HCT116 (cell line): ENCODE measurements around the gene GNAT2. TPM values are rescaled to one million over a fixed set of nuclear protein-coding genes. Genes with fewer than 3 reads are reported as not detected.

Source experiments
- ATAC-seq: fragments of 200-7000 bp; cut with Tn5 transposase; 2 replicates; pipeline ENCODE4 v1.9.1; 2020; ENCODE audit warnings: mild to moderate bottlenecking, moderate library complexity
- BruUV-seq: library from RNA; stranded (reverse); fragments of 400-500 nt; replicated peaks from 2 replicates; lab custom pipeline; 2021; lab: Mats Ljungman, UMichigan
- CTCF ChIA-PET: fragments of 300-600 bp; sonication (Branson Sonifier 250); formaldehyde crosslinking; loops from one replicate; lab custom pipeline; 2021; ENCODE audit warnings: antibody characterized with exemption; lab: Charles Lee
- POLR2A ChIA-PET: fragments of 300-600, 350-600 bp; sonication (Branson Sonifier 250); formaldehyde crosslinking; loops from one replicate; lab custom pipeline; 2021; ENCODE audit warnings: antibody characterized with exemption; lab: Charles Lee
- RAD21 ChIA-PET, 2 experiments: fragments of 300-600 bp; sonication (Branson Sonifier 250); formaldehyde crosslinking; loops; one replicate each; lab custom pipeline; 2023; ENCODE audit warnings: low total read pairs in 2 of 2; ENCODE audit not compliant: uncharacterized antibody in 2 of 2, unreplicated experiment in 2 of 2, low non-redundant PET in 1 of 2; lab: Charles Lee
- DNase-seq: peaks from one replicate; pipeline ENCODE4 v3.0.0-alpha.2; 2010; ENCODE audit warnings: low read depth, low spot score
- H2AFZ ChIP-seq: fragments of 200-600 bp; shearing (Covaris generic), sonication (generic); 2 replicates; pipeline ENCODE4 v1.6.1; 2017; ENCODE audit warnings: low read depth, mixed run types, mixed read lengths, antibody characterized with exemption, low read length; ENCODE audit not compliant: poor library complexity, severe bottlenecking
- H3K27ac ChIP-seq: 2 replicates; pipeline ENCODE4 v1.5.1; 2012; ENCODE audit warnings: low read depth, low read length
- H3K27me3 ChIP-seq: fragments of 200-600 bp; sonication (generic); 2 replicates; pipeline ENCODE4 v1.6.1; 2016; ENCODE audit warnings: mixed run types, low read length, mixed read lengths; ENCODE audit not compliant: insufficient read depth
- H3K36me3 ChIP-seq, 2 experiments: fragments of 200-500 bp in 1 of 2; fragments of 200-600 bp in 1 of 2; sonication (Bioruptor generic) in 1 of 2; sonication (generic) in 1 of 2; 2 replicates each; pipeline versions ENCODE4 v1.5.1 to v1.6.1; 2014 to 2016; ENCODE audit warnings: low read length in 2 of 2, inconsistent platforms in 1 of 2, mixed read lengths in 1 of 2, mixed run types in 1 of 2; ENCODE audit not compliant: insufficient read depth in 2 of 2, control insufficient read depth in 1 of 2
- H3K4me1 ChIP-seq, 2 experiments: fragments of 200-600 bp in 1 of 2; sonication (generic) in 1 of 2; 2 replicates each; pipeline versions ENCODE4 v1.5.1 to v1.6.1; 2012 to 2017; ENCODE audit warnings: low read length in 2 of 2, inconsistent platforms in 1 of 2, mild to moderate bottlenecking in 1 of 2, mixed read lengths in 1 of 2, mixed run types in 1 of 2, moderate library complexity in 1 of 2; ENCODE audit not compliant: insufficient read depth in 2 of 2, control insufficient read depth in 1 of 2
- H3K4me2 ChIP-seq: fragments of 200-600 bp; sonication (generic); 2 replicates; pipeline ENCODE4 v1.6.1; 2017; ENCODE audit warnings: mixed run types, low read length, mixed read lengths
- H3K4me3 ChIP-seq, 2 experiments: fragments of 200-600 bp in 1 of 2; sonication (generic) in 1 of 2; replicated peaks in 1 of 2; 2 replicates each; pipeline ENCODE4 v1.5.1; 2011 to 2016; ENCODE audit warnings: low read length in 2 of 2, control low read depth in 1 of 2, low read depth in 1 of 2, mild to moderate bottlenecking in 1 of 2, mixed read lengths in 1 of 2, mixed run types in 1 of 2
- H3K79me2 ChIP-seq: fragments of 200-600 bp; sonication (generic); 2 replicates; pipeline ENCODE4 v1.6.1; 2017; ENCODE audit warnings: mild to moderate bottlenecking, mixed run types, low read length, moderate library complexity, mixed read lengths; ENCODE audit not compliant: insufficient read depth
- H3K9ac ChIP-seq: fragments of 200-600 bp; sonication (generic); 2 replicates; pipeline ENCODE4 v1.6.1; 2016; ENCODE audit warnings: low read length, mixed read lengths
- H3K9me2 ChIP-seq: fragments of 200-600 bp; sonication (generic), shearing (Covaris generic); 2 replicates; pipeline ENCODE4 v1.6.1; 2017; ENCODE audit warnings: mixed run types, mild to moderate bottlenecking, moderate library complexity; ENCODE audit not compliant: insufficient read depth
- H3K9me3 ChIP-seq, 2 experiments: fragments of 200-500 bp in 1 of 2; fragments of 200-600 bp in 1 of 2; sonication (Bioruptor generic) in 1 of 2; sonication (generic) in 1 of 2; 2 replicates each; pipeline ENCODE4 v1.6.1; 2014 to 2017; ENCODE audit warnings: low read length in 2 of 2, mixed read lengths in 2 of 2, inconsistent platforms in 1 of 2, low read depth in 1 of 2, mild to moderate bottlenecking in 1 of 2, mixed run types in 1 of 2, moderate library complexity in 1 of 2; ENCODE audit not compliant: control insufficient read depth in 1 of 2, insufficient read depth in 1 of 2
- H4K20me1 ChIP-seq: fragments of 200-600 bp; sonication (generic), shearing (Covaris generic); 2 replicates; pipeline ENCODE4 v1.6.1; 2017; ENCODE audit warnings: mixed run types, mild to moderate bottlenecking, moderate library complexity; ENCODE audit not compliant: insufficient read depth
- ATF3 ChIP-seq: IDR thresholded peaks from 2 replicates; pipeline ENCODE4 v1.6.1; 2012
- CBX3 ChIP-seq: IDR thresholded peaks from 2 replicates; pipeline ENCODE4 v1.6.1; 2012; ENCODE audit warnings: low read depth
- CTCF ChIP-seq, 3 experiments: fragments of 200-600 bp in 1 of 3; sonication (generic) in 1 of 3; IDR thresholded peaks in 2 of 3; conservative IDR thresholded peaks in 1 of 3; 2 replicates each; pipeline ENCODE4 v1.5.1; 2012 to 2017; ENCODE audit warnings: low read depth in 2 of 3, low read length in 2 of 3, antibody characterized with exemption in 1 of 3, borderline replicate concordance in 1 of 3, control low read depth in 1 of 3, mild to moderate bottlenecking in 1 of 3, mixed read lengths in 1 of 3, mixed run types in 1 of 3, moderate library complexity in 1 of 3; ENCODE audit not compliant: insufficient read depth in 1 of 3
- EZH2 ChIP-seq: fragments of 200-600 bp; sonication (generic); IDR thresholded peaks from 2 replicates; pipeline ENCODE4 v1.6.1; 2017; ENCODE audit warnings: antibody characterized with exemption, mixed run types
- EZH2phosphoT487 ChIP-seq: fragments of 200-600 bp; IDR thresholded peaks from 2 replicates; pipeline ENCODE4 v1.6.1; 2018; ENCODE audit warnings: antibody characterized with exemption, borderline replicate concordance
- FOSL1 ChIP-seq: IDR thresholded peaks from 2 replicates; pipeline ENCODE4 v1.6.1; 2012; ENCODE audit warnings: low read depth
- JUND ChIP-seq: IDR thresholded peaks from 2 replicates; pipeline ENCODE4 v1.6.1; 2012
- MAX ChIP-seq: IDR thresholded peaks from 2 replicates; pipeline ENCODE4 v1.6.1; 2012
- POLR2A ChIP-seq: IDR thresholded peaks from 2 replicates; pipeline ENCODE4 v1.7.0; 2011; ENCODE audit warnings: borderline replicate concordance; ENCODE audit not compliant: insufficient read depth, insufficient read length; ENCODE audit errors: extremely low read depth
- REST ChIP-seq: IDR thresholded peaks from 2 replicates; pipeline ENCODE4 v1.6.1; 2012; ENCODE audit warnings: low read depth
- SP1 ChIP-seq: IDR thresholded peaks from 2 replicates; pipeline ENCODE4 v1.6.1; 2012; ENCODE audit warnings: low read depth
- TCF7L2 ChIP-seq: IDR thresholded peaks from 2 replicates; pipeline ENCODE4 v1.7.0; 2011; ENCODE audit warnings: borderline replicate concordance, inconsistent platforms; ENCODE audit not compliant: insufficient read depth, insufficient read length; ENCODE audit errors: extremely low read depth
- YY1 ChIP-seq: IDR thresholded peaks from 2 replicates; pipeline ENCODE4 v1.6.1; 2011; ENCODE audit warnings: low read length, low read depth, moderate library complexity, mild to moderate bottlenecking; ENCODE audit not compliant: insufficient replicate concordance; ENCODE audit errors: extremely low read depth
- ZFX ChIP-seq: fragments of 450-650 bp; IDR thresholded peaks from 2 replicates; pipeline ENCODE4 v1.6.1; 2017
- ZNF274 ChIP-seq: fragments of 200-500 bp; sonication (Bioruptor generic); IDR thresholded peaks from 2 replicates; pipeline ENCODE4 v1.6.1; 2014; ENCODE audit warnings: mild to moderate bottlenecking, low read depth, low read length, inconsistent platforms
- intact Hi-C: fragments of 100-400 bp; cut with micrococcal nuclease; formaldehyde crosslinking; loops from 2 replicates; pipeline ENCODE4 v1.10.0; 2022
- total RNA-seq: library from RNA; stranded (reverse); gene quantifications from one replicate; pipeline ENCODE4 v1.2.1, GENCODE V29; 2021; ENCODE audit not compliant: unreplicated experiment

The GNAT2 gene
- total RNA-seq, 1 experiment from 2014 or later: 0.76 TPM

GRCh38 chr1:109659997-109660690 is 40.7 kb upstream of the GNAT2 start:
- H3K36me3 ChIP-seq: no peaks in the 10 kb centered on the region; a peak in 1 of 4 replicates
- DNase-seq (no peak), ATAC-seq (no peak)
- no peaks in the 10 kb centered on the region for H4K20me1 ChIP-seq
- H2AFZ ChIP-seq: no peak overlapping the region
- no peaks in the 10 kb centered on the region for H3K9me2 ChIP-seq
- ChIA-PET CTCF (no interaction called here), POLR2A (no interaction called here), RAD21 (no interaction called here)
- H3K4me2 ChIP-seq: no peak overlapping the region
- TF ChIP-seq ATF3: no peak
- peaks cover 0 to 25% of the 10 kb centered on the region in 2 experiments; a peak in 3 of 4 replicates for H3K4me1 ChIP-seq
- H3K27ac ChIP-seq: no peak overlapping the region
- no TSS peak for BruUV-seq
- no peaks in the 10 kb centered on the region for H3K9me3 ChIP-seq
- H3K27me3 ChIP-seq: no peaks in the 10 kb centered on the region
- no peak overlapping the region for H3K9ac ChIP-seq
- no peak overlapping the region for H3K4me3 ChIP-seq
- no peaks in the 10 kb centered on the region for H3K79me2 ChIP-seq
- intact Hi-C loops: no loop called here

GRCh38 chr1:109659145-109659544 is 39.7 kb upstream of the GNAT2 start:
- ChIA-PET RAD21 (no interaction called here), POLR2A (no interaction called here), CTCF (no interaction called here)
- no TSS peak for BruUV-seq
- H3K4me3 ChIP-seq: no peak overlapping the region
- intact Hi-C loops: no loop called here
- no peaks in the 10 kb centered on the region for H3K9me2 ChIP-seq
- no peak overlapping the region for H3K4me2 ChIP-seq
- no peaks in the 10 kb centered on the region for H4K20me1 ChIP-seq
- no peak for DNase-seq
- peaks cover 0 to 27% of the 10 kb centered on the region in 2 experiments; a peak in 3 of 4 replicates for H3K4me1 ChIP-seq
- no peaks in the 10 kb centered on the region for H3K79me2 ChIP-seq
- ATAC-seq: no peak
- no peaks in the 10 kb centered on the region for H3K27me3 ChIP-seq
- H3K9me3 ChIP-seq: no peaks in the 10 kb centered on the region
- H3K36me3 ChIP-seq: no peaks in the 10 kb centered on the region; a peak in 1 of 4 replicates
- H3K9ac ChIP-seq: no peak overlapping the region
- H2AFZ ChIP-seq: no peak overlapping the region
- H3K27ac ChIP-seq: no peak overlapping the region
- TF ChIP-seq POLR2A (no peak), EZH2phosphoT487 (no peak), ZNF274 (no peak), CBX3 (no peak), YY1 (no peak), SP1 (no peak), CTCF (IDR thresholded peaks at IDR 0.05 in 2 of 3, conservative IDR thresholded peaks at IDR 0.05 in 1 of 3; ENCODE audit: borderline replicate concordance in 1 of 3, insufficient read depth in 1 of 3, low read depth in 2 of 3, low read length in 2 of 3) (no peak), FOSL1 (no peak), MAX (no peak), JUND (no peak), ZFX (no peak), REST (no peak), TCF7L2 (no peak), EZH2 (no peak)
